SK-N-SH treated with all-trans-retinoic acid at 6 μM for 48 hours (cell line): ENCODE measurements around the gene MYO3B.

Experiments used
- BACH2 ChIP-seq: fragments of 250-450 bp; sonication (Bioruptor Pico); IDR thresholded peaks from 2 replicates; pipeline ENCODE4 v1.9.0; 2021; ENCODE audit warnings: mild to moderate bottlenecking, borderline replicate concordance
- CREB5 ChIP-seq: fragments of 250-450 bp; sonication (Bioruptor Pico); IDR thresholded peaks from 2 replicates; pipeline ENCODE4 v1.5.1; 2020; ENCODE audit warnings: low read depth, mild to moderate bottlenecking, moderate library complexity
- OSR1 ChIP-seq: fragments of 250-450 bp; sonication (Bioruptor Pico); IDR thresholded peaks from 2 replicates; pipeline ENCODE4 v1.8.0; 2022; ENCODE audit warnings: moderate library complexity, mild to moderate bottlenecking, inconsistent platforms
- PATZ1 ChIP-seq: fragments of 250-450 bp; sonication (Bioruptor Pico); IDR thresholded peaks from 2 replicates; pipeline ENCODE4 v1.8.0; 2020; ENCODE audit warnings: mild to moderate bottlenecking, moderate library complexity, borderline replicate concordance
- PPARA ChIP-seq: fragments of 250-450 bp; sonication (Bioruptor Pico); IDR thresholded peaks from 2 replicates; pipeline ENCODE4 v1.5.0; 2020; ENCODE audit warnings: mild to moderate bottlenecking, borderline replicate concordance
- RARB ChIP-seq: fragments of 250-450 bp; sonication (Bioruptor Pico); IDR thresholded peaks from 2 replicates; pipeline ENCODE4 v1.8.0; 2021; ENCODE audit warnings: mild to moderate bottlenecking, moderate library complexity
- TCF4 ChIP-seq: fragments of 250-450 bp; sonication (Bioruptor Pico); IDR thresholded peaks from 2 replicates; pipeline ENCODE4 v1.8.0; 2021; ENCODE audit warnings: mild to moderate bottlenecking, moderate library complexity, borderline replicate concordance
- TOX ChIP-seq: fragments of 250-450 bp; sonication (Bioruptor Pico); IDR thresholded peaks from 2 replicates; pipeline ENCODE4 v1.8.0; 2021; ENCODE audit warnings: mild to moderate bottlenecking, moderate library complexity, borderline replicate concordance
- ZC3H10 ChIP-seq: fragments of 250-450 bp; sonication (Bioruptor Pico); IDR thresholded peaks from 2 replicates; pipeline ENCODE4 v1.5.1; 2021; ENCODE audit warnings: mild to moderate bottlenecking, moderate library complexity
- ZFP3 ChIP-seq: fragments of 250-450 bp; sonication (Bioruptor Pico); IDR thresholded peaks from 2 replicates; pipeline ENCODE4 v1.5.0; 2020; ENCODE audit warnings: mild to moderate bottlenecking, moderate library complexity
- ZFP30 ChIP-seq: fragments of 450-650 bp; formaldehyde crosslinking; IDR thresholded peaks from 2 replicates; pipeline ENCODE4 v1.5.0; 2022; ENCODE audit warnings: mild to moderate bottlenecking, moderate library complexity
- ZNF70 ChIP-seq: fragments of 450-650 bp; formaldehyde crosslinking; IDR thresholded peaks from 2 replicates; pipeline ENCODE4 v1.5.0; 2020; ENCODE audit warnings: mild to moderate bottlenecking, moderate library complexity
- ZNF8 ChIP-seq: fragments of 450-650 bp; formaldehyde crosslinking; IDR thresholded peaks from 2 replicates; pipeline ENCODE4 v1.5.0; 2020; ENCODE audit warnings: mild to moderate bottlenecking, moderate library complexity

GRCh38 chr2:170371231-170371998, 193.5 kb downstream of the MYO3B start:
- no peak for TF ChIP-seq PATZ1 (CRISPR knock-in tag)
- TF ChIP-seq TCF4 (CRISPR knock-in tag) = no peak
- no peak for TF ChIP-seq ZNF70
- TF ChIP-seq ZNF8 (CRISPR knock-in tag) = no peak
- no peak for TF ChIP-seq ZFP30 (CRISPR knock-in tag)
- no peak for TF ChIP-seq PPARA
- no peak for TF ChIP-seq CREB5
- no peak for TF ChIP-seq BACH2
- no peak for TF ChIP-seq ZFP3
- no peak for TF ChIP-seq OSR1 (CRISPR knock-in tag)
- TF ChIP-seq TOX (CRISPR knock-in tag) = no peak
- no peak for TF ChIP-seq RARB
- no peak for TF ChIP-seq ZC3H10 (CRISPR knock-in tag)
